Neural cell (in vitro differentiated cells): Measurements from ENCODE around the gene GTF2IRD1.

Experiments used
- EP300 ChIP-seq: fragments of 450-650 bp; conservative IDR thresholded peaks from 2 replicates; pipeline ENCODE4 v1.6.1; 2014; ENCODE audit warnings: antibody characterized with exemption, mild to moderate bottlenecking, moderate library complexity; ENCODE audit not compliant: poor library complexity, severe bottlenecking
- EZH2 ChIP-seq: fragments of 200-600, 300-800 bp; shearing (Covaris generic), sonication (generic); IDR thresholded peaks from 2 replicates; pipeline ENCODE4 v1.6.1; 2014; ENCODE audit warnings: antibody characterized with exemption, low read length, borderline replicate concordance, mild to moderate bottlenecking; ENCODE audit not compliant: insufficient read depth, poor library complexity, severe bottlenecking
- MXI1 ChIP-seq: fragments of 450-650 bp; conservative IDR thresholded peaks from 2 replicates; pipeline ENCODE4 v1.6.1; 2014; ENCODE audit warnings: antibody characterized with exemption, mild to moderate bottlenecking; ENCODE audit not compliant: poor library complexity, severe bottlenecking
- POLR2AphosphoS5 ChIP-seq: IDR thresholded peaks from 2 replicates; pipeline ENCODE4 v1.6.1; 2012
- RAD21 ChIP-seq: fragments of 450-650 bp; conservative IDR thresholded peaks from 2 replicates; pipeline ENCODE4 v1.6.1; 2014; ENCODE audit warnings: antibody characterized with exemption, mild to moderate bottlenecking, moderate library complexity
- SMC3 ChIP-seq: fragments of 450-650 bp; conservative IDR thresholded peaks from 2 replicates; pipeline ENCODE4 v1.6.1; 2014; ENCODE audit warnings: antibody characterized with exemption, mild to moderate bottlenecking, moderate library complexity; ENCODE audit not compliant: poor library complexity
- TAF1 ChIP-seq: IDR thresholded peaks from 2 replicates; pipeline ENCODE4 v1.6.1; 2012; ENCODE audit warnings: low read depth
- TF ChIP-seq, protein P1 (sequence below): fragments of 450-650 bp; IDR thresholded peaks from 2 replicates; pipeline ENCODE4 v1.5.1; 2014; ENCODE audit warnings: antibody characterized with exemption, mild to moderate bottlenecking, moderate library complexity; ENCODE audit not compliant: poor library complexity, severe bottlenecking
- TF ChIP-seq, protein P2 (sequence below): IDR thresholded peaks from 2 replicates; pipeline ENCODE4 v1.6.1; 2012; ENCODE audit warnings: borderline replicate concordance

DNA sequence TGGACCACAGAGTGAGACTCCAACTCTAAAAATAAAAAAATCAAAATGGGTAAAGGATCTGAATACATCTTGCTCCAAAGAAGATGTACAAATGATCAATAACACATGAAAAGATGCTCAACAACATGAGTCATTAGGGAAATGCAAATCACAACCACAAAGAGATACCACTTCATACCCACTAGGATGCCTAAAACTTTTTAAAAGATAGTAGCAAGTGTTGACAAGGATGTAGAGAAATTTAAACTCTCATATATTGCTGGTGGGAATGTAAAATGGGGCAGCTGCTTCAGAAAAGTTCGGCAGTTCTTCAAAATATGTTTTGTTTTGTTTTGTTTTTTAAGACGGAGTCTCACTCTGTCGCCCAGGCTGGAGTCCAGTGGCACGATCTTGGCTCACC, 45.7 kb upstream of the GTF2IRD1 start:
- TF ChIP-seq, protein P1, sequence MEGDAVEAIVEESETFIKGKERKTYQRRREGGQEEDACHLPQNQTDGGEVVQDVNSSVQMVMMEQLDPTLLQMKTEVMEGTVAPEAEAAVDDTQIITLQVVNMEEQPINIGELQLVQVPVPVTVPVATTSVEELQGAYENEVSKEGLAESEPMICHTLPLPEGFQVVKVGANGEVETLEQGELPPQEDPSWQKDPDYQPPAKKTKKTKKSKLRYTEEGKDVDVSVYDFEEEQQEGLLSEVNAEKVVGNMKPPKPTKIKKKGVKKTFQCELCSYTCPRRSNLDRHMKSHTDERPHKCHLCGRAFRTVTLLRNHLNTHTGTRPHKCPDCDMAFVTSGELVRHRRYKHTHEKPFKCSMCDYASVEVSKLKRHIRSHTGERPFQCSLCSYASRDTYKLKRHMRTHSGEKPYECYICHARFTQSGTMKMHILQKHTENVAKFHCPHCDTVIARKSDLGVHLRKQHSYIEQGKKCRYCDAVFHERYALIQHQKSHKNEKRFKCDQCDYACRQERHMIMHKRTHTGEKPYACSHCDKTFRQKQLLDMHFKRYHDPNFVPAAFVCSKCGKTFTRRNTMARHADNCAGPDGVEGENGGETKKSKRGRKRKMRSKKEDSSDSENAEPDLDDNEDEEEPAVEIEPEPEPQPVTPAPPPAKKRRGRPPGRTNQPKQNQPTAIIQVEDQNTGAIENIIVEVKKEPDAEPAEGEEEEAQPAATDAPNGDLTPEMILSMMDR = no peak
- TF ChIP-seq EZH2 (no peak), SMC3 (no peak), EP300 (no peak), TAF1 (no peak), MXI1 (no peak), RAD21 (no peak), POLR2AphosphoS5 (no peak)
- TF ChIP-seq, protein P2, sequence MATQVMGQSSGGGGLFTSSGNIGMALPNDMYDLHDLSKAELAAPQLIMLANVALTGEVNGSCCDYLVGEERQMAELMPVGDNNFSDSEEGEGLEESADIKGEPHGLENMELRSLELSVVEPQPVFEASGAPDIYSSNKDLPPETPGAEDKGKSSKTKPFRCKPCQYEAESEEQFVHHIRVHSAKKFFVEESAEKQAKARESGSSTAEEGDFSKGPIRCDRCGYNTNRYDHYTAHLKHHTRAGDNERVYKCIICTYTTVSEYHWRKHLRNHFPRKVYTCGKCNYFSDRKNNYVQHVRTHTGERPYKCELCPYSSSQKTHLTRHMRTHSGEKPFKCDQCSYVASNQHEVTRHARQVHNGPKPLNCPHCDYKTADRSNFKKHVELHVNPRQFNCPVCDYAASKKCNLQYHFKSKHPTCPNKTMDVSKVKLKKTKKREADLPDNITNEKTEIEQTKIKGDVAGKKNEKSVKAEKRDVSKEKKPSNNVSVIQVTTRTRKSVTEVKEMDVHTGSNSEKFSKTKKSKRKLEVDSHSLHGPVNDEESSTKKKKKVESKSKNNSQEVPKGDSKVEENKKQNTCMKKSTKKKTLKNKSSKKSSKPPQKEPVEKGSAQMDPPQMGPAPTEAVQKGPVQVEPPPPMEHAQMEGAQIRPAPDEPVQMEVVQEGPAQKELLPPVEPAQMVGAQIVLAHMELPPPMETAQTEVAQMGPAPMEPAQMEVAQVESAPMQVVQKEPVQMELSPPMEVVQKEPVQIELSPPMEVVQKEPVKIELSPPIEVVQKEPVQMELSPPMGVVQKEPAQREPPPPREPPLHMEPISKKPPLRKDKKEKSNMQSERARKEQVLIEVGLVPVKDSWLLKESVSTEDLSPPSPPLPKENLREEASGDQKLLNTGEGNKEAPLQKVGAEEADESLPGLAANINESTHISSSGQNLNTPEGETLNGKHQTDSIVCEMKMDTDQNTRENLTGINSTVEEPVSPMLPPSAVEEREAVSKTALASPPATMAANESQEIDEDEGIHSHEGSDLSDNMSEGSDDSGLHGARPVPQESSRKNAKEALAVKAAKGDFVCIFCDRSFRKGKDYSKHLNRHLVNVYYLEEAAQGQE = no peak
